GM19452 (cell line): ENCODE results near the gene TAOK3.
A peak's percentile ranks its signal among the peaks of the same experiment; 100 is the strongest.
"Not testable (repeated sequence)": the region's sequence is repeated elsewhere in the genome, so short reads cannot be mapped to it uniquely, and the experiment has no call there.

Experiments used
- ATAC-seq: cut with Tn5 transposase; IDR thresholded peaks from one replicate; pipeline ENCODE4 v1.9.1; 2021; ENCODE audit not compliant: unreplicated experiment

Gene TAOK3

GRCh38 chr12:118307069-118307954, 65.4 kb downstream of the TAOK3 start:
- ATAC-seq = no peak

- ATAC-seq = no peak
These were observed 68.6 kb downstream of the TAOK3 start for GRCh38 chr12:118304093-118304492.

GRCh38 chr12:118302053-118302452, 70.7 kb downstream of the TAOK3 start:
- no peak for ATAC-seq

DNA sequence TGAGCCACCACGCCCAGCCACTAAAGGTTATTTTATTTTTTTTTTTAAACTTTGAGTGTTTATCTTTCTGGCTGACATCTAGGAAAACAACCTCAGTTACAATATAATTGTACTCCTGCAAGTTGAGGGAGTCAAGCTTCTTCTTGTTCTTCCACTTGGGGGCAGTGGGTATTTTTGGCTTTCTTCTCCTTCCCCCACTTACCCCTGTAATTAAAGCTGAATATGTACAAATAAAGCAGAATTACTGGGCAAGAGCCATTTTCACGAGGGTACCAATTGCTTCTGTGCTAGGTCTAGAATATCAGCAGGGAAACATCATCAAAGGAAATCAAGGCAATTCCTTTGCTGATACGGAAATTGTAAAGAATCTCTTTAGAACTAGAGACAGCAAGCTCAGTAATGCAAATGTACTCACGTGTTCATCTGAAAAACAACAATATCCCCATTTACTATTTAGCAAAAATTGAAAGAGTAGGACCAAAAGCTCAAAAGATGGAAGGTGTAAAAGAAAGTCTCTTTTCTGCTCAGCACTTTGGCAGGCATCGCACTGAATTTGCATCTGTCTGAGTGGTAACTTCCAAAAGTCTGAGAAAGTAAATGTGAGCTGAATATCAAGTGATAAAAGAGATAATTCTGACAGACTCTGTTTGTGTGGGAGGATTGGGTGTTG, 72.8 kb downstream of the TAOK3 start:
- ATAC-seq = no peak

DNA sequence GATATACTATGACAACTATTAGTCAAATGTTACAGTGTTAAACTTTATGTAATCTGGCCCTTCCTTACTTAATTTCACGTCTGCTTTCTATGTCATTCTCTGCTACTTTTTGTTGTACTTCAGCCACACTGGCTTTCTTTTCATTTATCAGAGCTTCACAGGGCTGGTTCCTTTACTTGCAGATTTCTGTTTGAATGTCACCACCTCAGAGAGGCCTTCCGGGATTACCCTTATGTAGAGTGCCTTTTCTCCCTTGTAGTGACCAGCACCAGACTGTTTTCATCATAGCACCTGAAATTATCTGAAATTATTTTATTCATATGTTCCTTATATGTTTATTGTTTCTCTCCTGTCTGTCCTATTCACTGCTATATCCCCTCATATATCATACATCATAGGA, 75.4 kb downstream of the TAOK3 start:
- no peak for ATAC-seq

DNA sequence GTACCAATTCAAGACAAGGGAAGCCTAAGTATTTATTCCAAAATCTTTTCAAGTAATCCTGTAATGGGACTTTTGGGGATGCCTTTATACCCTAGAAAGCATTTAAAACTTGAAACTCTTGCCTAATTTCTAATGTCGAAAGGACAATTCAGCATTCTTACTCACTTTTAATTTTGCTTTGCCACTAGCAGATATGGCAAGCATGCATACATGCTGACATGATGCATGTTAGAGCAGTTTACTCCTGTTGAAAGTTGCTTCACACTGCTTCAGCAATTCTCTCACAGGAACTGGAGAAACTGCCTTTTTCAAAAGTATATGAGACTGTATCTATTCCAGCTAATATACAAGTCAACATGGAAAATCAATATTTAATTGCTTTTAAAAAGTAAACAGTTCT, 79.9 kb downstream of the TAOK3 start:
- ATAC-seq = no peak

- no peak for ATAC-seq
These were observed 82.6 kb downstream of the TAOK3 start for GRCh38 chr12:118290130-118290529.

DNA sequence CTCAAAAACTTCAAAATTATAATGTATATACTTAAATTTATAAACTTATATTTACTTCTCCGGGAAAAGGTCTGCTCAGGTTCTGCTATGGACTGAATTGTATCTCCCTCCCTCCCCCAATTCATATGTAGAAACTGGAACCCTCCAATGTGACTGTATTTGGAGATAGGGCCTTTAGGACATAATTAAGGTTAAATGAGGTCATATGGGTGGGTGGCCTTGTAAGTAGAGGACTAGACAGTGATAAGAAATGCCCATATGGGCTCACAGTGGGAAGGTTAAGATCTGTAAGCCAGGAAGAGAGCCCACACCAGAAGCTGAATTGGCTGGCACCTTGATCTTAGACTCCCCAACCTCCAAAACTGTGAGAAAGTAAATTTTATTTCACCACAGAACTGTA, 84.5 kb downstream of the TAOK3 start:
- no peak for ATAC-seq

GRCh38 chr12:118287728-118288127, 85.0 kb downstream of the TAOK3 start:
- no peak for ATAC-seq

- no peak for ATAC-seq
These were observed 89.9 kb downstream of the TAOK3 start for GRCh38 chr12:118282767-118283166.

GRCh38 chr12:118278288-118278687, 94.4 kb downstream of the TAOK3 start:
- ATAC-seq = not testable (repeated sequence)

GRCh38 chr12:118274066-118274465, 98.6 kb downstream of the TAOK3 start:
- ATAC-seq = no peak

DNA sequence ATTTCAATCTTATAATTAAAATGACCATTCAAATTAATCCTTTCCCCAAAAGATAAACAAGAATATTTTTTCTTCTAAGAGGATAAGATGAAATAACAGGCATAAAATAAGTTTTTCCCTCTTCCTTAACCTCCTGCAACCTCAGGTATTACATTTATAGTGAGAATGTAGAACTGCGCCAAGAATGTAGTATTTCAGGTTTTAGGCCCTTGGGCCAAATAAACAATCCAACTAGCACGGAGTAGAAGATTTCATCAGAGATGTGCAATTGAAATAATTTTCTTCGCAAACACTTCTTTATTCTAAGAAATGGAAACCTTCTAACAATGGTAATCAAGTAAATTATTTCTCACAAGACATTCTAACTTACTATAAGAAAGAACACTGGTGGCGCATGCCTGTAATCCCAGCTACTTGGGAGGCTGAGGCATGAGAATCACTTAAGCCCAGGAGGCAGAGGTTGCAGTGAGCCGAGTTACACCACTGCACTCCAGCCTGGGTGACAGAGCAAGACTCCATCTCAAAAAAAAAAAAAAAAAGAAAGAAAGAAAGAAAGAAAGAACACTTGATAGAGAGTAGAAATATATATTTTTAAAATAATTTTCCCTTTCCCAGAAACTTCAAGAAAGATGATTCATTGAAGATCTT, 100.8 kb downstream of the TAOK3 start:
- no peak for ATAC-seq

DNA sequence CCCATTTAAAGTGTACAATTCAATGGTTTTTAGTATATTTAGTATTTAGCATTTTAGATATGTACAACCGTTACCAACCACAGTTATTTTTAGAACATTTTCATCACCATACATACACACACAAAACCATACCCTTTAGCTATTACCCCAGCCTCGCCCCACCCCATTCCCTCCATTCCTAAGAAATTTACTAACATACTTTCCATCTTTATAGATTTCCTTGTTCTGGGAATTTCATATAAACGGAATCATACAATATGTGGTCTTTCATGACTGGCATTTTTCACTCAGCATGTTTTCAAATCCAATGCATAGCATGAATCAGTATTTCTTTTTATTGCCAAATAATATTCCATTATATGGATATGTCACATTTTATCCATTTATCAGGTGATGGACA, 101.5 kb downstream of the TAOK3 start:
- no peak for ATAC-seq

- no peak for ATAC-seq
These were observed 102.9 kb downstream of the TAOK3 start for GRCh38 chr12:118269806-118270205.

- no peak for ATAC-seq
These were observed 113.6 kb downstream of the TAOK3 start for GRCh38 chr12:118259079-118259478.

- ATAC-seq = no peak
These were observed 116.4 kb downstream of the TAOK3 start for GRCh38 chr12:118256352-118256751.

DNA sequence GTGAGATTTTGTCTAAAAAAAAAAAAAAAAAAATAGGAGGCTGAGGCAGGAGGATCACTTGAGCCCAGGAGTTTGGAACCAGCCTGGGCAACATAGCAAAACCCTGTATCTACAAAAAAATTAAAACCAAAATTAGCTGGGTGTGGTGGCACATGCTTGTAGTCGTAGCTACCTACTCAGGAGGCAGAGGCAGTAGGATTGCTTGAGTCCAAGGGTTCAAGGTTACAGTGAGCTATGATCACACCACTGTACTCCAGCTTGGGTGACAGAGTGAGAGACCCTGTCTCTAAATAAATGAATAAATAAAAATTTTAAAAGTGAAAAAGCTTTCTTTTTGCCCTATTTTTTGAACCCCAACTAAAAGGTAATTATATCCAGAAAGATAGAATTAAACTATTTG, 123.2 kb downstream of the TAOK3 start:
- no peak for ATAC-seq

DNA sequence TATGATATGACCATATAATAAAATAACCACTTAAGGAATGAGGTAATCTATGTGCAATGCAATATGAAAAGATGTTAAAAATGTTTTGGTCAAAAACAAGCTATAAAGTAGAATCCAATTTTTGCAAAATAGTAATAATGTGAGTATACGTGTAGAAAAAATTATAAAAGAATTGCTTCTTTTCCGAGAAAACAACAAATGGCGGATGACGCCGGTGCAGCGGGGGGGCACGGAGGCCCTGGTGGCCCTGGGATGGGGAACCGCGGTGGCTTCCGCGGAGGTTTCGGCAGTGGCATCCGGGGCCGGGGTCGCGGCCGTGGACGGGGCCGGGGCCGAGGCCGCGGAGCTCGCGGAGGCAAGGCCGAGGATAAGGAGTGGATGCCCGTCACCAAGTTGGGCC, 126.8 kb downstream of the TAOK3 start:
- ATAC-seq = not testable (repeated sequence)

DNA sequence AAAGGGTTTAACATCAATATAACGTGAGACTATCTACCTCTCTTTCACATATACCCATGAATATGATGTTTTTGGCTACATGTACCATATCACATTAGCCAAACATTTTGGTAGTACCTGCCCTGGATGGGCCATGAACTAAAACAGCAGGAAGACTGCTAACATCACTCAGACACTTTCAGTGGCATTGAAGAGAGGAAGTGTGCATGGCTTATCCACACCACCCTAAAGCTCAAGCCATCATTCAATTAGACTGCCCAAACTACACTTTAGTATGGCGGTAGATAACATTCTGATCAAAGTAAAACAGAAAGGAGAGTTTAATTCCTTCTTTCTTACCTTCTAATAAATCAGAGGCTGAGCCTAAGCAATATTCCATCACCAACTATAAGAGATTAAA, 133.8 kb downstream of the TAOK3 start:
- peak; percentile 62 for ATAC-seq

- no peak for ATAC-seq
These were observed 134.8 kb downstream of the TAOK3 start for GRCh38 chr12:118237908-118238307.
